Esophagus squamous epithelium (tissue), 5 donors: ENCODE data around the gene LYSMD4. TPM values are rescaled to one million over a fixed set of nuclear protein-coding genes. Genes with fewer than 3 reads are reported as not detected.

ENCODE experiments used
- DNase-seq: peaks from one replicate; lab custom pipeline; 2025; lab: John Stamatoyannopoulos, UW
- H3K27ac ChIP-seq, 4 donors: fragments of 200-600 bp; sonication (generic); one replicate each; pipeline ENCODE4 v1.5.1; 2016 to 2019; ENCODE audit warnings: mild to moderate bottlenecking in 1 of 4
- H3K27me3 ChIP-seq, 4 donors: fragments of 200-600 bp; sonication (generic); 1 replicate in 3 of 4; 2 replicates in 1 of 4; pipeline versions ENCODE4 v1.5.1 to v1.6.0; 2017 to 2021; ENCODE audit warnings: antibody characterized with exemption in 1 of 4
- H3K36me3 ChIP-seq, 3 donors: fragments of 200-600 bp; sonication (generic); one replicate each; pipeline ENCODE4 v1.5.1; 2016 to 2019
- H3K4me1 ChIP-seq, 3 donors: fragments of 200-600 bp; sonication (generic); one replicate each; pipeline ENCODE4 v1.5.1; 2017 to 2019
- H3K4me3 ChIP-seq, 4 donors: fragments of 200-600 bp; sonication (generic); 1 replicate in 3 of 4; 2 replicates in 1 of 4; pipeline ENCODE4 v1.5.1; 2016 to 2019; ENCODE audit warnings: mild to moderate bottlenecking in 2 of 4, moderate library complexity in 1 of 4
- H3K9me3 ChIP-seq, 3 donors: fragments of 200-600 bp; sonication (generic); one replicate each; pipeline ENCODE4 v1.5.1; 2016 to 2019
- CTCF ChIP-seq, 6 experiments: fragments of 450-650 bp in 4 of 6; fragments of 200-600 bp in 2 of 6; sonication (generic) in 2 of 6; IDR thresholded peaks; one replicate each; pipeline ENCODE4 v1.5.1; 2016 to 2019; ENCODE audit warnings: antibody characterized with exemption in 6 of 6, mild to moderate bottlenecking in 4 of 6, moderate library complexity in 4 of 6
- POLR2A ChIP-seq, 4 donors: fragments of 450-650 bp; IDR thresholded peaks; one replicate each; pipeline ENCODE4 v1.6.1; 2017; ENCODE audit warnings: antibody characterized with exemption in 4 of 4, mild to moderate bottlenecking in 4 of 4, moderate library complexity in 3 of 4
- WGBS, 2 donors: methylation state at CpG; one replicate each; pipeline ENCODE4 v1.1.5; 2018; 5-methylcytosine and 5-hydroxymethylcytosine counted together
- intact Hi-C: fragments of 100-400 bp; cut with DNase I; formaldehyde crosslinking; loops from one replicate; pipeline ENCODE4 v1.15.0; 2022
- total RNA-seq, 4 donors: library from RNA; depleted of rRNA; stranded (reverse); fragments of >200 nt; gene quantifications; one replicate each; pipeline ENCODE4 v1.1.0, GENCODE V29; 2016
- donor health status: DM: yes; HTN: yes; CAD: no.

LYSMD4 gene
- total RNA-seq, 4 donors from 2014 or later: 9.3 to 18.1 (median 14.1) TPM

- Histone ChIP-seq H3K36me3 (peaks cover 0 to 85% (median 13%) of the 10 kb centered on the region in 3 donors), H3K27ac (no peak overlapping the region), H3K4me3 (no peak overlapping the region), H3K27me3 (no peaks in the 10 kb centered on the region), H3K9me3 (no peaks in the 10 kb centered on the region), H3K4me1 (no peaks in the 10 kb centered on the region)
- TF ChIP-seq CTCF (IDR thresholded peaks at IDR 0.05): no peak
- no peak for TF ChIP-seq POLR2A (IDR thresholded peaks at IDR 0.05)
- no peak for DNase-seq
- intact Hi-C loops: no loop called here
- WGBS, 2 donors: 77 to 85% methylated on average over 3 of the region's 3 CpGs
Observed at GRCh38 chr15:99692825-99693224, 40.4 kb downstream of the LYSMD4 start.

GRCh38 chr15:99686290-99686689 lies 46.9 kb downstream of the LYSMD4 start:
- Histone ChIP-seq H3K27ac (no peak overlapping the region), H3K36me3 (peaks cover 0 to 60% (median 1%) of the 10 kb centered on the region in 3 donors), H3K4me3 (no peak overlapping the region), H3K9me3 (peaks cover 0 to 5% (median 0%) of the 10 kb centered on the region in 3 donors), H3K27me3 (no peaks in the 10 kb centered on the region), H3K4me1 (no peaks in the 10 kb centered on the region)
- intact Hi-C loops: no loop called here
- no peak for DNase-seq
- WGBS, 2 donors: 93 to 100% methylated on average over 1 of the region's 1 CpG
- TF ChIP-seq POLR2A (IDR thresholded peaks at IDR 0.05) (no peak), CTCF (IDR thresholded peaks at IDR 0.05) (no peak)

- peak overlapping the region in 3 of 4 donors; percentile 38 to 70 (median 44) for H3K27ac ChIP-seq
- DNase-seq: no peak
- intact Hi-C loops: no loop called here
Observed at GRCh38 chr15:99683000-99683670, 50.1 kb downstream of the LYSMD4 start.

GRCh38 chr15:99682455-99682854 lies 50.8 kb downstream of the LYSMD4 start:
- intact Hi-C loops: no loop called here
- Histone ChIP-seq H3K36me3 (peaks cover 0 to 58% (median 9%) of the 10 kb centered on the region in 3 donors), H3K4me3 (no peak overlapping the region), H3K27ac (peak overlapping the region in 3 of 4 donors; percentile 5 to 44 (median 38)), H3K9me3 (peaks cover 0 to 5% (median 0%) of the 10 kb centered on the region in 3 donors), H3K4me1 (no peaks in the 10 kb centered on the region), H3K27me3 (no peaks in the 10 kb centered on the region)
- no peak for DNase-seq
- 0% methylated on average over 1 of the region's 1 CpG for WGBS, 2 donors
- TF ChIP-seq POLR2A (IDR thresholded peaks at IDR 0.05) (no peak), CTCF (IDR thresholded peaks at IDR 0.05) (no peak)

More at GRCh38 chr15:99683000-99683670, 50.1 kb downstream of the LYSMD4 start:
- TF ChIP-seq POLR2A (IDR thresholded peaks at IDR 0.05) (no peak), CTCF (IDR thresholded peaks at IDR 0.05) (no peak)
- Histone ChIP-seq H3K4me3 (no peak overlapping the region), H3K27me3 (no peaks in the 10 kb centered on the region), H3K36me3 (peaks cover 0 to 59% (median 9%) of the 10 kb centered on the region in 3 donors), H3K4me1 (no peaks in the 10 kb centered on the region), H3K9me3 (peaks cover 0 to 5% (median 0%) of the 10 kb centered on the region in 3 donors)
- WGBS, 2 donors: 69 to 80% methylated on average over 8 to 9 of the region's 9 CpGs

- H3K4me3 ChIP-seq: no peak overlapping the region
- intact Hi-C loops: no loop called here
- 87 to 100% methylated on average over 1 of the region's 1 CpG for WGBS, 2 donors
- H3K36me3 ChIP-seq: peaks cover 0 to 58% (median 9%) of the 10 kb centered on the region in 3 donors
- peak overlapping the region in 2 of 4 donors; percentile 5 to 38 for H3K27ac ChIP-seq
- no peaks in the 10 kb centered on the region for H3K4me1 ChIP-seq
- H3K9me3 ChIP-seq: peaks cover 0 to 5% (median 0%) of the 10 kb centered on the region in 3 donors
- H3K27me3 ChIP-seq: no peaks in the 10 kb centered on the region
- no peak for DNase-seq
- TF ChIP-seq CTCF (IDR thresholded peaks at IDR 0.05): no peak
- TF ChIP-seq POLR2A (IDR thresholded peaks at IDR 0.05): no peak
Observed at GRCh38 chr15:99681990-99682389, 51.2 kb downstream of the LYSMD4 start.
